HepG2 (cell line): Measurements from ENCODE around the gene TEX22. TPM values are rescaled to one million over a fixed set of nuclear protein-coding genes. Genes with fewer than 3 reads are reported as not detected.

Experiments
- BATF2 ChIP-seq: sonication (generic); formaldehyde crosslinking; IDR thresholded peaks from 2 replicates; pipeline ENCODE4 v1.8.0; 2022; ENCODE audit warnings: mild to moderate bottlenecking, missing genetic modification reagents, moderate library complexity
- CSRNP1 ChIP-seq: sonication (generic); formaldehyde crosslinking; IDR thresholded peaks from 2 replicates; pipeline ENCODE4 v1.8.1; 2023; ENCODE audit warnings: mild to moderate bottlenecking, missing genetic modification reagents
- DNMT3B ChIP-seq: conservative IDR thresholded peaks from 2 replicates; pipeline ENCODE4 v1.6.1; 2016; ENCODE audit warnings: missing biosample characterization, control low read depth
- FOXA1 ChIP-seq, 2 experiments: fragments of 450-650 bp in 1 of 2; sonication (generic) in 1 of 2; formaldehyde crosslinking in 1 of 2; IDR thresholded peaks; 2 replicates each; pipeline versions ENCODE4 v1.4.0 to v1.6.1; 2016 to 2020; ENCODE audit warnings: missing genetic modification reagents in 1 of 2
- GATAD2A ChIP-seq: IDR thresholded peaks from 2 replicates; pipeline ENCODE4 v1.6.1; 2016
- HDAC1 ChIP-seq: sonication (generic); formaldehyde crosslinking; IDR thresholded peaks from 2 replicates; pipeline ENCODE4 v1.5.1; 2020; ENCODE audit warnings: mild to moderate bottlenecking, missing genetic modification reagents
- MATR3 ChIP-seq: sonication (generic); formaldehyde crosslinking; IDR thresholded peaks from 2 replicates; pipeline ENCODE4 v1.4.0; 2020; ENCODE audit warnings: missing genetic modification reagents
- NFYC ChIP-seq: IDR thresholded peaks from 2 replicates; pipeline ENCODE4 v1.6.1; 2016; ENCODE audit warnings: missing genetic modification reagents, missing compliant biosample characterization
- SNAPC4 ChIP-seq: sonication (generic); formaldehyde crosslinking; IDR thresholded peaks from 2 replicates; pipeline ENCODE4 v1.4.0; 2020; ENCODE audit warnings: mild to moderate bottlenecking, missing genetic modification reagents
- SOX6 ChIP-seq, 2 experiments: fragments of 450-650 bp in 1 of 2; sonication (generic) in 1 of 2; formaldehyde crosslinking in 1 of 2; IDR thresholded peaks; 2 replicates each; pipeline versions ENCODE4 v1.4.0 to v1.6.1; 2017 to 2020; ENCODE audit warnings: antibody characterized with exemption in 1 of 2, mild to moderate bottlenecking in 1 of 2, missing genetic modification reagents in 1 of 2
- SRSF4 ChIP-seq: fragments of 200-400 bp; formaldehyde crosslinking; IDR thresholded peaks from one replicate; pipeline ENCODE4 v1.6.1; 2018; ENCODE audit warnings: mild to moderate bottlenecking, low read depth, low read length, moderate library complexity; ENCODE audit not compliant: poor library complexity, severe bottlenecking
- ZFP90 ChIP-seq: sonication (generic); formaldehyde crosslinking; IDR thresholded peaks from 2 replicates; pipeline ENCODE4 v1.8.0; 2022; ENCODE audit warnings: missing genetic modification reagents, mild to moderate bottlenecking, inconsistent platforms, borderline replicate concordance
- ZHX1 ChIP-seq: sonication (generic); formaldehyde crosslinking; IDR thresholded peaks from 2 replicates; pipeline ENCODE4 v1.8.1; 2022; ENCODE audit warnings: low read depth, mild to moderate bottlenecking, missing genetic modification reagents
- ZNF121 ChIP-seq: sonication (generic); formaldehyde crosslinking; IDR thresholded peaks from 2 replicates; pipeline ENCODE4 v1.5.0; 2020; ENCODE audit warnings: mild to moderate bottlenecking, missing genetic modification reagents
- ZNF20 ChIP-seq: sonication (generic); formaldehyde crosslinking; IDR thresholded peaks from 2 replicates; pipeline ENCODE4 v1.4.0; 2020; ENCODE audit warnings: mild to moderate bottlenecking, moderate library complexity, missing genetic modification reagents
- ZNF263 ChIP-seq: sonication (generic); formaldehyde crosslinking; IDR thresholded peaks from 2 replicates; pipeline ENCODE4 v1.4.0; 2020; ENCODE audit warnings: missing genetic modification reagents
- ZNF549 ChIP-seq: sonication (generic); formaldehyde crosslinking; IDR thresholded peaks from 2 replicates; pipeline ENCODE4 v1.5.0; 2020; ENCODE audit warnings: missing genetic modification reagents
- ZNF570 ChIP-seq: sonication (generic); formaldehyde crosslinking; IDR thresholded peaks from 2 replicates; pipeline ENCODE4 v1.4.0; 2020; ENCODE audit warnings: mild to moderate bottlenecking, missing genetic modification reagents, borderline replicate concordance
- polyA plus RNA-seq, 8 experiments: library from polyadenylated mRNA; depleted of rRNA in 3 of 8; stranded (reverse) in 7 of 8; unstranded in 1 of 8; fragments of >200 nt; fragmentation: Illumina TruSeq in 4 of 8; extraction: Trizol in 4 of 8; gene quantifications; 2 replicates each; pipeline versions ENCODE4 v1.2.1 to v1.2.3, GENCODE V29; 2011 to 2016; ENCODE audit warnings: low read depth in 4 of 8, missing spikeins in 1 of 8, mixed read lengths in 1 of 8; ENCODE audit not compliant: insufficient read depth in 1 of 8
- total RNA-seq, 5 experiments: library from RNA; depleted of rRNA; stranded (reverse); fragments of >200 nt; fragmentation: Illumina TruSeq; extraction: Trizol; gene quantifications; 2 replicates each; pipeline ENCODE4 v1.2.3, GENCODE V29; 2016; ENCODE audit warnings: low read depth in 1 of 5

TEX22 gene
- total and polyA plus RNA-seq, 2 of the 13 experiments (the other 11 are each of a cell fraction or from before 2014, with no cell fraction given) = 0.07 to 0.27 TPM

- TF ChIP-seq ZHX1 (CRISPR knock-in tag) (no peak), HDAC1 (CRISPR knock-in tag) (no peak), ZFP90 (CRISPR knock-in tag) (no peak), BATF2 (CRISPR knock-in tag) (no peak), FOXA1 (IDR thresholded peaks at IDR 0.05) (no peak), FOXA1 (CRISPR knock-in tag; IDR thresholded peaks at IDR 0.05) (no peak), ZNF121 (CRISPR knock-in tag) (no peak), NFYC (no peak), SRSF4 (no peak), ZNF549 (CRISPR knock-in tag) (no peak), DNMT3B (no peak), ZNF570 (CRISPR knock-in tag) (no peak), GATAD2A (CRISPR knock-in tag) (peak; percentile 25; the same call in 1 of the 2 replicates), SOX6 (IDR thresholded peaks at IDR 0.05) (no peak), SOX6 (CRISPR knock-in tag; IDR thresholded peaks at IDR 0.05) (no peak), ZNF20 (no peak), ZNF263 (CRISPR knock-in tag) (no peak), MATR3 (CRISPR knock-in tag) (no peak), SNAPC4 (CRISPR knock-in tag) (no peak), CSRNP1 (CRISPR knock-in tag) (no peak)
Measured at GRCh38 chr14:105351920-105352851, 46.2 kb upstream of the TEX22 start (continued).
